GM21515 (cell line): ENCODE data around the gene NUMB.
"Not testable (repeated sequence)": the region's sequence is repeated elsewhere in the genome, so short reads cannot be mapped to it uniquely, and the experiment has no call there.

Experiments used
- ATAC-seq: cut with Tn5 transposase; IDR thresholded peaks from one replicate; pipeline ENCODE4 v1.9.1; 2021; ENCODE audit not compliant: unreplicated experiment

Gene NUMB

GRCh38 chr14:73365727-73366126 lies 92.6 kb downstream of the NUMB start:
- ATAC-seq = no peak

DNA sequence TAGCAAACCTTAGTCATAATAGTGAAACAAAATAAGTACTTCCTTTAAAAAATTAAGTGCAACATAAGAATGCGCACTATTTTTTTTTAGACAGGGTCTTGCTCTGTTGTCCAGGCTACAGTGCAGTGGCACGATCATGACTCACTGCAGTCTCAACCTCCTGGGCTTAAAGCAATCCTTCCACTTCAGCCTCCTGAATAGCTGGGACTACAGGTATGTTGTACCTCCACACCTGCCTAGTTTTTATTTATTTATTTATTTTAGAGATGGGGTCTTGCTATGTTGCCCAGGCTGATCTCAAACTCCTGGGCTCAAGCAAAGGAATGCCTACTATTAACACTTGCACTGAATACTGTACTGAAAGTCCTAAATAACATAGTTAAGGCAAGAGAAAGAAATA lies 93.8 kb downstream of the NUMB start:
- ATAC-seq = no peak

DNA sequence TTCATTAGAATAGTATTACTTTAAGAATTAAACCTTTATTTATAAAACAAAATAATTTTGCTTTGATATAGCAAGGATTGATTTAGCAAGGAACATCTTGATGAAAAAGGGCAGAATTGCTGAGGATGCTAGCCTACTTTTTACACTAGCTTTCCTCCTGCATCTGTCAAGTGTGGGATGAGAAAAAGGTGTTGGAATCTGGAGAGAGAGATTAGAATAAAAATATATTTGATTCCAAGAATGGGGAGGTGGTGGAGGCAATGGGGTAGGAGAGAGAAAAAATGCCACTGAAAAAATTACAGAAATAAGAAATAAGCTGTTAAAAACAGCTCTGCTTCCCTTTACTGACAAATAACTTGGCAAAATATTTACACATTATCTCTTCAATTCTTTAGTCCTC lies 98.9 kb downstream of the NUMB start:
- no peak for ATAC-seq

DNA sequence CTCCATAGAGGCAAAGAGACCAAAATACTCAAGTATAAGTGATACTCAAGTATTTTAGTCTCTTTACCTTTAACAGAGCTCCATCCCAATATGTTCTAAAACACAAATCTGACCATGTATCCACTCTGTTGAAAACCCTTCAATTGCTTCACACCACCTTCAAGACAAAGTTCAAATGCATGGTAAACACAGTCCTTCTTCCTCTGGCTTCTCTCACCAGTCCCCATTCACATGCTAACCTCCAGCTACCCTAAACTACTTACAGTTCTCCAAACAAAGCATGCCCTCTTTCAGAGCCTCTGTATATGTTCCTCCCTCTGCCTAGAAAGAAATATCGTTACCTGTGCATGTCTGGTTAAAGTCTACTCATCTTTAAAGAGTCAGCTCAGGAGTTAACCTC lies 100.2 kb downstream of the NUMB start:
- ATAC-seq = no peak

DNA sequence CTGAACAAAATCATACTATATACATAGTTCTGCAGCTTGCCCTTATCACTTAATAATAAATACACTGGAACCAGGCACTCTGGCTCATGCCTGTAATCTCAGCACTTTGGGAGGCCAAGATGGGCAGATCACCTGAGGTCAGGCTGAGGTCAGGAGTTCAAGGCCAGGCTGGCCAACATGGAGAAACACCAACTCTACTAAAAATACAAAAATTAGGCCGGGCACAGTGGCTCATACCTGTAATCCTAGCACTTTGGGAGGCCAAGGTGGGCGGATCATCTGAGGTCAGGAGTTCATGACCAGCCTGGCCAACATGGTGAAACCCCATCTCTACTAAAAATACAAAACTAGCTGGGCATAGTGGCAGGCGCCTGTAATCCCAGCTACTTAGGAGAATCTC lies 109.3 kb downstream of the NUMB start:
- ATAC-seq = not testable (repeated sequence)

DNA sequence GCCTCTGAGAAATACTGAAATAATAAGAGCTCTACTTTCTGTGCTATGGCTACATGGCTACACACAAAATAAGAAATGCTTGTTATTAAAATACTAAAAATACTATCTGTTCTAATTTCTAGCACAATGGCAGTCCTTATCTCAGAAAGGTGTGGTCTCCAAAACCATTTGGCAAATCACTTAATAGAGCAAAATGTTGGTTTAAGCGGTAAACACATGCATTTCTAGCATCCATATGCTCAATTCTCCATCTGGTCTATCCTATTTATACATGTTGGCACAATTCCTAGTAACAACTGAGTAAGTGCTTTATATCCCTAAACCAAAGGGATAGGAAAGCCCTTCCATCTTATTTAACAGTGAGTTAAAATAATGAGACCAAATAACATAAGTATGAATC lies 114.0 kb downstream of the NUMB start:
- no peak for ATAC-seq

- ATAC-seq = no peak
Measured at GRCh38 chr14:73342670-73343069, 115.7 kb downstream of the NUMB start.

- ATAC-seq = no peak
Measured at GRCh38 chr14:73339846-73340595, 118.3 kb downstream of the NUMB start.

GRCh38 chr14:73339206-73339605 lies 119.1 kb downstream of the NUMB start:
- ATAC-seq = no peak

- no peak for ATAC-seq
Measured at GRCh38 chr14:73338551-73338950, 119.8 kb downstream of the NUMB start.

DNA sequence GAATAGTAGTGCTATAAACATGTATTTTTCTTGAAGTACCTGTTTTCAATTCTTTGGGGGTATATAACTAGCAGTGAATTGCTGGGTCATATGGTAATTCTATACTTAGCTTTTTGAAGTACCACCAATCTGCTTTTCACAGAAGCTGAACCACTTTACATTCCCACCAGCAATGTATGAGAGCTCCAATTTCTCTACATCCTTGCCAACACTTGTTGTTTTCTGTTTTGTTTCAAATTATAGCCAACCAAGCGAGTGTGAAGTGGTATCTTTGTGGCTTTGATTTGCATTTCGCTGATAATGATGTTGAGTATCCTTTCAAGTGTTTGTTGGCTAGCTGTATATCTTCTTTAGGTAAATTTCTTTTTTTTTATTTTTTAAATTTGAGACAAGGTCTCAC lies 125.3 kb downstream of the NUMB start:
- no peak for ATAC-seq

DNA sequence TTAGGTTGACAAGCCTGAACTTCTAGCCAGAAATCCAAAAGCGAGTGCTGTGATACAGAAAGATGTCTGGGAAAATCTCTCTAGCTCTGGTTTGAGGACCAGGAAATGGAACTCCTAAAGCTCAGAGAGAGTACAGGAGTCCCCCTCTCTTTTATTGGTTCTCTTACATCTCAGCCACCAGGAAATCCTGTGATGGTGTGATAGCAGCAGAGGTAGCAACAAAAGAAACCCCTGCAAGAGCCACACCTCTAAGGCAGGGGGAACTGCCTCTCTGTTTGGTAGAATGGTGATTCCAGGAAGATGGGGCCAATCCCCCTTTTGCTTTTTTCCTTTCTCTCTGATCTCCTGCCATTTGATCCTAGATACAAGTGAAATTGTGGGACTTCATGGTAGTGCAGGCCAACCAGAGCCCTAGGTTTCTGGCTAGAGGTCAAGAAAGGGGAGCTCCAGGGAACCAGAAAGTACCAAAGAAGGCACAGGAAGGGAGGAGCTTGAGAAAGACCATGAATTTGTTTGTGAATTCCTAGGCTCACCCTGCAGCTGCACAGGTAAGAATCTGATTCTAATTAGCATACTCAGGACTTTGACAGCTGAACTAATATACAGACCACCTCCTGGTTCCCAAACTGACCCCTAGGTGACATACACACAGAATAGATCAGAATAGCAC lies 132.6 kb downstream of the NUMB start:
- no peak for ATAC-seq

- ATAC-seq = no peak
Measured at GRCh38 chr14:73325063-73325462, 133.3 kb downstream of the NUMB start.

DNA sequence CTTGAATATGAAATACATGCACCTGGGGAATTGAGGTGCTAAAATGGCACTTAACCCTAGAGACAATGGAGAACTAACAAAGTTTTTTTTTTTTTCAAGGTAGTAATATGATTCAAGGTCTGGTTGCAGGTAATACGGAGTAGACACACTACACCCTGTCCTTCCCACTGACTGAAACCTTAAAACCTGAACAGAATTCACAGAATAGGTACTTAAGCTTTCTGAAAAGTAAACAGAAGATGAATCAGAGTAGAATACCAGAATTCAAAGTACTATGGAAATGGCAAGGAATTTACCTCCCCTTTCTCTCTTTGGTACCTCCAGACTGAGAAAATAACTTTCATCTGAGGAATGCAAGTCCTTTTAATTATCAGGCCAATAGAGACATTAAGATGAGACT lies 133.8 kb downstream of the NUMB start:
- no peak for ATAC-seq

DNA sequence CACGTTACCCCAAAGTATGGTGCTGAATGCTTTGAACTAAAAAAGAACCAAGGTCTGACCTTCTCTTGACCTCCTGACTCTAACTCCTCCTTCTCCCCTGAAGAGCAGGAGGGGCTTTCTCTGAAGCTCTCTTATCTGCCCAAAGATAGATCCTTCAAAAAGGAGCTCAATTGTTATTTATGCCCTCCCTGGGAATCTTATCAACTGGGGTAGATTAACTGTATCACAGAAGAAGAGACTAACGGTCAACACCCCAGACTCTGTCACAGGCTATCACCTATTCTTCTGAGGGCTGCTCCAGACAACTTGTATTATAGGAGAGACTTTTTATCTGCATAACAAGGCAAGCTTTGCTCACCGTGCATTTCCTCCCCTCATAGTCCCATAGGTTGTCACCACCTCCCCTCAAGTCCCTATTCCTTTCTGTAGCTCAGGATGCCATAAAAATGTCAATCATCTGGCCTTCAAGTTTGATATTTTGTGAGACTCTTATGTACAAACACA lies 134.4 kb downstream of the NUMB start:
- no peak for ATAC-seq

DNA sequence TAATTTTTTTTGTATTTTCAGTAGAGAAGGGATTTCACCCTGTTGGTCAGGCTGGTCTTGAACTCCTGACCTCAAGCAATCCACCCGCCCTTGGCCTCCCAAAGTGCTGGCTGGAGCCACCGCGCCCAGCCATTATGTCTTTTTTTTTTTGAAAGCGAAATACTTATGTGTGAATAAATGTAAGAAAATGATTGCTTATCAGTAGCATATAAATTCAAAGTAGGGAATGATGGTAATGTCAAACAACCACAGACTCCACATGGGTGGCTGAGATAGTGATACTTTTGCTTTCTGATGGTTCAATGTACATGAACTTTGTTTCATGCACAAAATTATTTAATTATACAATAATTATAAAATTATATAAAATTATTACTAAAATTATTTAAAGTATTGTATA lies 145.2 kb downstream of the NUMB start:
- no peak for ATAC-seq

- ATAC-seq = no peak
Measured at GRCh38 chr14:73312687-73313086, 145.7 kb downstream of the NUMB start.

DNA sequence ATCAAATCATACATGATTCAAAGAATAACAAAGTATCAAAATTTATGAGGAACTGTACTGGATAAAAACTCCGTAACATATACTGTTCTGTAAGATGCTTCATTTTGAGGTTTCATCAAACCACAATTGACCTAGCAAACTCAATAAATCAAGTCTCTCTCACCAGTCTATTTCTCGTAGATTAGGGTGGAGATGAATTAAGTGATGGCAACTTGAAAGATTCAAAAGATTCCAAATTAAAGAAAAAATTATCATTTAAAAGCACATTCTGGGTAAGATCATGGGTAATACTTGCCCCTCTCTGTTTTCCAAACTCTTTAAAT lies 146.7 kb downstream of the NUMB start:
- no peak for ATAC-seq

DNA sequence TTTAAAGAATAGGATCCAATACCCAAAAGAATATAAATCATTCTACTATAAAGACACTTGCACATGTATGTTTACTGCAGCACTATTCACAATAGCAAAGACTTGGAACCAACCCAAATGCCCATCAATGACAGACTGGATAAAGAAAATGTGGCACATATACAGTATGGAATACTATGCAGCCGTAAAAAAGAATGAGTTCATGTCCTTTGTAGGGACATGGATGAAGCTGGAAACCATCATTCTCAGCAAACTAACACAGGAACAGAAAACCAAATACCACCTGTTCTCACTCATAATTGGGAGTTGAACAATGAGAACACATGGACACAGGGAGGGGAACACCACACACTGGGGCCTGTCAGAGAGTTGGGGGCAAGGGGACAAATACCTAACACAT lies 149.1 kb downstream of the NUMB start:
- ATAC-seq = not testable (repeated sequence)

GRCh38 chr14:73307261-73307660 lies 151.1 kb downstream of the NUMB start:
- no peak for ATAC-seq

DNA sequence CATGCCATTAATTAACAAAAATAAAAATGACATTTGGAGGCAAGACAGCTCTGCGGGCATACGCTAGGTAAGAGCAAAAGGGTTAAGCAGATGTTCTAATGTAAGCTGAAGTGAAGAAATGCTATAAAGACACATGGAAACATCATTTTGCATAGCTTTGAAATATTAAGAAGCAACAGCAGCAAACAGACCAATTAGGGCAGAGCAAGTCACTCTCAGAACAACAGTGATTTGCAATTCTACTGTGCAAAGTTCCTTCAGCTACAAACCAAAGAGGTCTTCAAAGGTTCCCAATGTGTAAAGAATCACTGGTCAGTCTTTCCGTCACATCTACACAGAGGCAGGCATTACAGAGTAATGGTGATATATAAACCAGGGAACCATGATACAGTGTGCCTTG lies 152.8 kb downstream of the NUMB start:
- no peak for ATAC-seq

GRCh38 chr14:73295198-73295796 lies 163.0 kb downstream of the NUMB start:
- no peak for ATAC-seq
